ENCODE measurements around the gene SLC28A3. TPM values are rescaled to one million over a fixed set of nuclear protein-coding genes. Genes with fewer than 3 reads are reported as not detected.

SLC28A3 gene
- total RNA-seq, 1 donor from 2014 or later, result 0.53 TPM

GRCh38 chr9:84338792-84339191, 1.8 kb downstream of the SLC28A3 start:
- no peak for TF ChIP-seq CTCF (IDR thresholded peaks at IDR 0.05; ENCODE audit: insufficient read depth, low read length, severe bottlenecking)
- DNase-seq (ENCODE audit: low read depth) (no peak), FAIRE-seq (no peak)
- Histone ChIP-seq H3K4me3 (ENCODE audit: low read depth, low read length) (no peak overlapping the region), H3K27me3 (ENCODE audit: control insufficient read depth, insufficient read depth, low read length) (no peaks in the 10 kb centered on the region), H3K36me3 (ENCODE audit: control insufficient read depth, insufficient read depth, low read length) (no peaks in the 10 kb centered on the region)

DNA sequence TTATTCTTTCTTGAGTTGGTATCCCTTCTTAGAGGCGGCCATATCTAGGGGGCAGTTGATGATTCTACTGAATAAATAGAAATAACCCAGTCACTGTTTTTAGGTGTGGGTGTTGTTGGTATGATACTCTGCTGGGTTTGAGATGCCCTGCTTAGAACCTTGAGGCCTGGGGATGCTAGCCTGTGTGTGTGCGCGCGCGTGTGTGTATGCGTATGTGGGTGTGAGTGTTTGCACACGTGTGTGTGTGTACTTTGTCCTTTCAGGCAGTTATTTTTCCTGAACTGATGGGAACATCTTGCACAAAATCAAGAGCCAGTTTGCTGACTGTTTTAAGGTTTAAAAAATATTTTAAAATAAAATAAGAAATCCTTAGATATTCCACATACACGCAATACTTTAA, 3.3 kb downstream of the SLC28A3 start:
- no peaks in the 10 kb centered on the region for H3K36me3 ChIP-seq (ENCODE audit: control insufficient read depth, insufficient read depth, low read length)
- H3K27me3 ChIP-seq (ENCODE audit: control insufficient read depth, insufficient read depth, low read length), result no peaks in the 10 kb centered on the region
- DNase-seq (ENCODE audit: low read depth), result no peak
- FAIRE-seq, result peak; percentile 36
- no peak for TF ChIP-seq CTCF (IDR thresholded peaks at IDR 0.05; ENCODE audit: insufficient read depth, low read length, severe bottlenecking)
- no peak overlapping the region for H3K4me3 ChIP-seq (ENCODE audit: low read depth, low read length)

DNA sequence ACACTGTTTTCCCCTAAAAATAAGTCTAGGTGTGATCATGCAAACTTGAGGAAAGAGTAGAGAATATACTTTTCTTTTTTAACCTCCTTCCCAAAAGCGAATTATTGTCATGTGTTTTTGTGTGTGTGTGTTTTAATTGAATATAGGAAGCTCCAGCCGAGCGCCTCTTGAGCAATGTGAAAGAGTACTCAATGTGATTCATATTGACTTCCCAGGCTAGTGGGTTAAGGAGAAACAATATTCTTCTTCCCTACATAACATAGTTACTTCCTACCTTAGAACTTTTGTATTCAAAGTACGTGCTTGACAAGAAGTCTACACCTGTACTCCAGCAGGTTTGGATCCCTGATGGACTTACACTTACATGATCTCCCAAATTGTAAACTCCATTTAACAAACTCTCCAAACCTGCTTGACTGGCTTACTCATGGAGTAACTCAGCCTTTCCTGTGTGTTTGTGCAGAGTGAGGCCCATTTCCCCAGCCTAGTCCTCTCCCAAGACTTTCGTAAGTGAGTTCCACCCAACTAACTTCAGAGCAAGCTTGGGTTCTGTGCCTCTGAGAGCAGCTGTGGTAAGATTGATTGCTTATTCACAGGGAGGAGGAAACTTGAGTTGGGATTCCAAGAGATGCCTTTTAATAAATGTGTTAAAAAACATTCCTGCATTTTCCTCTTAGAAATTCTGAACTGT, 9.3 kb downstream of the SLC28A3 start:
- FAIRE-seq (no peak), DNase-seq (ENCODE audit: low read depth) (peak; percentile 90)
- no peaks in the 10 kb centered on the region for H3K27me3 ChIP-seq (ENCODE audit: control insufficient read depth, insufficient read depth, low read length)
- TF ChIP-seq CTCF (IDR thresholded peaks at IDR 0.05; ENCODE audit: insufficient read depth, low read length, severe bottlenecking), result no peak
- no peak overlapping the region for H3K4me3 ChIP-seq (ENCODE audit: low read depth, low read length)
- H3K36me3 ChIP-seq (ENCODE audit: control insufficient read depth, insufficient read depth, low read length), result no peaks in the 10 kb centered on the region

DNA sequence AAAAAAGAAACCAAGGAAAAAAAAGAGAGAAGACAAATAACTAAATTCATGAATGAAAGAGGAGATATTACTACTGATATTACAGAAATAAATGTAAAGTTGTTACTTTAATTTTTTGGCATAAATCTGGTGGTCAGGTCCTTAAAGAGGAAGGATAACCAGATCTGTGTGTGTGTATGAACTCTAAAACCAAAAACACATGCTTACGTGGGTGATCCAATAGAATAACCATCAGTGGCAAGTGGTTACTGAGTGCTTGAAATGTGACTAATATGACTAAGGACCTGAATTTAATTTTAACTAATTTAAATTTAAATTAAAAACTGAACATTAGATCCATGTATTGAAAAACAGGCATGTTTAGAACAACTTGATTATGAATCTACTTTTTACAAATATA, 10.3 kb downstream of the SLC28A3 start:
- Histone ChIP-seq H3K36me3 (ENCODE audit: control insufficient read depth, insufficient read depth, low read length) (no peaks in the 10 kb centered on the region), H3K27me3 (ENCODE audit: control insufficient read depth, insufficient read depth, low read length) (no peaks in the 10 kb centered on the region), H3K4me3 (ENCODE audit: low read depth, low read length) (no peak overlapping the region)
- FAIRE-seq (no peak), DNase-seq (ENCODE audit: low read depth) (no peak)
- no peak for TF ChIP-seq CTCF (IDR thresholded peaks at IDR 0.05; ENCODE audit: insufficient read depth, low read length, severe bottlenecking)

- Histone ChIP-seq H3K36me3 (ENCODE audit: control insufficient read depth, insufficient read depth, low read length) (no peaks in the 10 kb centered on the region), H3K27me3 (ENCODE audit: control insufficient read depth, insufficient read depth, low read length) (no peaks in the 10 kb centered on the region), H3K4me3 (ENCODE audit: low read depth, low read length) (no peak overlapping the region)
- DNase-seq (ENCODE audit: low read depth) (no peak), FAIRE-seq (no peak)
- TF ChIP-seq CTCF (IDR thresholded peaks at IDR 0.05; ENCODE audit: insufficient read depth, low read length, severe bottlenecking), result no peak
Measured at GRCh38 chr9:84327184-84327583, 13.4 kb downstream of the SLC28A3 start.
